Loucy (cell line): ENCODE results near the gene PDE8A.

Source experiments
- H2AFZ ChIP-seq: fragments of 200-600 bp; sonication (generic); 2 replicates; pipeline ENCODE4 v1.6.0; 2016; ENCODE audit warnings: antibody characterized with exemption, mild to moderate bottlenecking, low read length, moderate library complexity
- H3F3A ChIP-seq: fragments of 200-600 bp; 2 replicates; pipeline ENCODE4 v1.6.0; 2016; ENCODE audit warnings: antibody characterized with exemption, low read depth, mild to moderate bottlenecking
- H3K27me3 ChIP-seq: fragments of 200-600 bp; sonication (generic); 2 replicates; pipeline ENCODE4 v1.6.1; 2014; ENCODE audit warnings: low read length, mild to moderate bottlenecking; ENCODE audit not compliant: insufficient read depth, poor library complexity, severe bottlenecking
- H3K36me3 ChIP-seq: fragments of 200-600 bp; sonication (generic); 2 replicates; pipeline ENCODE4 v1.6.1; 2016; ENCODE audit warnings: low read length; ENCODE audit not compliant: insufficient read depth
- H3K4me1 ChIP-seq: fragments of 200-600 bp; sonication (generic); 2 replicates; pipeline ENCODE4 v1.5.1; 2014; ENCODE audit warnings: low read length, mild to moderate bottlenecking; ENCODE audit not compliant: insufficient read depth, poor library complexity, severe bottlenecking
- H3K4me2 ChIP-seq: fragments of 200-600 bp; sonication (generic); 2 replicates; pipeline ENCODE4 v1.6.0; 2014; ENCODE audit warnings: antibody characterized with exemption, low read length, low read depth, mild to moderate bottlenecking; ENCODE audit not compliant: poor library complexity, severe bottlenecking
- H3K4me3 ChIP-seq: fragments of 200-600 bp; sonication (generic); 2 replicates; pipeline ENCODE4 v1.5.1; 2014; ENCODE audit warnings: low read length, mild to moderate bottlenecking, mixed read lengths; ENCODE audit not compliant: poor library complexity, severe bottlenecking
- H3K79me2 ChIP-seq: fragments of 200-600 bp; sonication (generic); 2 replicates; pipeline ENCODE4 v1.6.1; 2014; ENCODE audit warnings: low read length; ENCODE audit not compliant: insufficient read depth
- H3K9ac ChIP-seq: fragments of 200-600 bp; sonication (generic); 2 replicates; pipeline ENCODE4 v1.6.0; 2014; ENCODE audit warnings: mild to moderate bottlenecking, low read depth, low read length, moderate library complexity; ENCODE audit not compliant: poor library complexity, severe bottlenecking
- H3K9me2 ChIP-seq: fragments of 200-600 bp; sonication (generic); replicated peaks from 2 replicates; pipeline ENCODE4 v1.6.1; 2016; ENCODE audit warnings: low read depth, low read length, mixed read lengths
- H3K9me3 ChIP-seq: fragments of 200-600 bp; sonication (generic); 2 replicates; pipeline ENCODE4 v1.6.1; 2014; ENCODE audit warnings: mild to moderate bottlenecking, antibody characterized with exemption, low read length, low read depth; ENCODE audit not compliant: insufficient read depth
- H4K20me1 ChIP-seq: fragments of 200-600 bp; sonication (generic); 2 replicates; pipeline ENCODE4 v1.6.0; 2014; ENCODE audit warnings: antibody characterized with exemption, low read length, mild to moderate bottlenecking; ENCODE audit not compliant: insufficient read depth, poor library complexity, severe bottlenecking
- CTCF ChIP-seq: fragments of 200-600 bp; sonication (generic); conservative IDR thresholded peaks from 2 replicates; pipeline ENCODE4 v1.5.1; 2014; ENCODE audit warnings: mild to moderate bottlenecking, antibody characterized with exemption, low read length
- EZH2phosphoT487 ChIP-seq: fragments of 200-600 bp; IDR thresholded peaks from 2 replicates; pipeline ENCODE4 v1.6.1; 2018; ENCODE audit warnings: antibody characterized with exemption, mild to moderate bottlenecking, moderate library complexity, borderline replicate concordance

Gene PDE8A

GRCh38 chr15:85005746-85006145, 24.1 kb downstream of the PDE8A start:
- H3K4me1 ChIP-seq: peaks cover 35% of the 10 kb centered on the region
- peaks cover 13% of the 10 kb centered on the region for H3F3A ChIP-seq
- no peak overlapping the region for H2AFZ ChIP-seq
- H3K27me3 ChIP-seq: no peaks in the 10 kb centered on the region
- H3K9me2 ChIP-seq: no peaks in the 10 kb centered on the region
- H4K20me1 ChIP-seq: no peaks in the 10 kb centered on the region
- TF ChIP-seq EZH2phosphoT487 (no peak), CTCF (no peak)
- no peak overlapping the region for H3K4me2 ChIP-seq
- no peaks in the 10 kb centered on the region for H3K36me3 ChIP-seq
- no peak overlapping the region for H3K4me3 ChIP-seq
- H3K79me2 ChIP-seq: peaks cover 70% of the 10 kb centered on the region
- no peaks in the 10 kb centered on the region for H3K9me3 ChIP-seq
- H3K9ac ChIP-seq: no peak overlapping the region

- Histone ChIP-seq H3F3A (peaks cover 17% of the 10 kb centered on the region), H2AFZ (no peak overlapping the region), H3K4me2 (no peak overlapping the region), H3K79me2 (peaks cover 69% of the 10 kb centered on the region), H3K9me2 (no peaks in the 10 kb centered on the region), H3K4me3 (no peak overlapping the region), H3K9ac (no peak overlapping the region), H3K4me1 (peaks cover 39% of the 10 kb centered on the region), H3K27me3 (no peaks in the 10 kb centered on the region), H4K20me1 (no peaks in the 10 kb centered on the region), H3K9me3 (no peaks in the 10 kb centered on the region), H3K36me3 (no peaks in the 10 kb centered on the region)
- no peak for TF ChIP-seq CTCF
- TF ChIP-seq EZH2phosphoT487: no peak
Measured at GRCh38 chr15:85006201-85006600, 24.5 kb downstream of the PDE8A start.

- Histone ChIP-seq H3K4me3 (no peak overlapping the region), H3K4me2 (no peak overlapping the region), H3K79me2 (peaks cover 67% of the 10 kb centered on the region), H3K9ac (no peak overlapping the region), H3F3A (peaks cover 17% of the 10 kb centered on the region), H3K36me3 (no peaks in the 10 kb centered on the region), H3K27me3 (no peaks in the 10 kb centered on the region), H3K9me2 (no peaks in the 10 kb centered on the region), H2AFZ (no peak overlapping the region), H3K9me3 (no peaks in the 10 kb centered on the region), H4K20me1 (no peaks in the 10 kb centered on the region), H3K4me1 (peaks cover 42% of the 10 kb centered on the region)
- no peak for TF ChIP-seq EZH2phosphoT487
- no peak for TF ChIP-seq CTCF
Measured at GRCh38 chr15:85006655-85007054, 25.0 kb downstream of the PDE8A start.
